K562 (cell line): ENCODE results near the gene KIAA0040. TPM values are rescaled to one million over a fixed set of nuclear protein-coding genes. Genes with fewer than 3 reads are reported as not detected.

ENCODE experiments used
- ATAC-seq: fragments of 200-7000 bp; cut with Tn5 transposase; 3 replicates; pipeline ENCODE4 v1.9.1; 2020; ENCODE audit warnings: moderate library complexity
- BruUV-seq: library from RNA; stranded (reverse); fragments of 400-500 nt; replicated peaks from 2 replicates; lab custom pipeline; 2021; lab: Mats Ljungman, UMichigan
- CTCF ChIA-PET: fragments of 300-600 bp; formaldehyde crosslinking; extraction: SDS; loops from one replicate; lab custom pipeline; 2021; ENCODE audit warnings: low intra/inter-chr PET ratio; lab: Yijun Ruan, JAX
- POLR2A ChIA-PET: fragments of 300-600, 350-650 bp; sonication (Branson Sonifier 250); formaldehyde crosslinking; extraction: SDS; loops from one replicate; lab custom pipeline; 2021; ENCODE audit warnings: antibody characterized with exemption, inconsistent platforms; lab: Yijun Ruan, JAX
- DNase-seq, 4 experiments: peaks; one replicate each; pipeline versions ENCODE4 v3.0.0 to v3.0.0-alpha.2; 2011 to 2018; ENCODE audit warnings: low spot score in 3 of 4, mixed read lengths in 3 of 4; ENCODE audit errors: extremely low read depth in 1 of 4
- FAIRE-seq: peaks from 2 replicates; lab custom pipeline; 2011; peaks lifted over from hg19 to GRCh38; lab: Jason Lieb, UNC
- H2AFZ ChIP-seq: 2 replicates; pipeline ENCODE4 v1.6.0; 2011; ENCODE audit warnings: low read depth, low read length, control low read depth, inconsistent platforms
- H3K27ac ChIP-seq: fragments of 200-600 bp; 3 replicates; pipeline ENCODE4 v1.8.0; 2011; ENCODE audit warnings: low read depth, mild to moderate bottlenecking, control low read depth, inconsistent platforms, low read length, moderate library complexity, mixed read lengths; ENCODE audit errors: extremely low read depth
- H3K27me3 ChIP-seq, 2 experiments: fragments of 300-600 bp in 1 of 2; 2 replicates in 1 of 2; 3 replicates in 1 of 2; pipeline versions ENCODE4 v1.6.0 to v1.8.0; 2011; ENCODE audit warnings: inconsistent platforms in 2 of 2, low read length in 2 of 2, mild to moderate bottlenecking in 1 of 2, mixed read lengths in 1 of 2, moderate library complexity in 1 of 2; ENCODE audit not compliant: control insufficient read depth in 2 of 2, insufficient read depth in 2 of 2
- H3K36me3 ChIP-seq: fragments of 300-600 bp; 3 replicates; pipeline ENCODE4 v1.8.0; 2011; ENCODE audit warnings: mild to moderate bottlenecking, low read length, inconsistent platforms; ENCODE audit not compliant: control insufficient read depth, insufficient read depth
- H3K4me1 ChIP-seq, 2 experiments: fragments of 200-600 bp in 1 of 2; replicated peaks in 1 of 2; 2 replicates in 1 of 2; 3 replicates in 1 of 2; pipeline versions ENCODE4 v1.5.1 to v1.8.0; 2011; ENCODE audit warnings: inconsistent platforms in 2 of 2, low read length in 2 of 2, mild to moderate bottlenecking in 1 of 2, mixed read lengths in 1 of 2, moderate library complexity in 1 of 2; ENCODE audit not compliant: control insufficient read depth in 2 of 2, insufficient read depth in 2 of 2
- H3K4me2 ChIP-seq: 2 replicates; pipeline ENCODE4 v1.6.1; 2011; ENCODE audit warnings: low read length, control low read depth, inconsistent platforms, mixed read lengths; ENCODE audit not compliant: insufficient read depth
- H3K4me3 ChIP-seq: fragments of 200-600 bp; sonication (generic), shearing (Covaris generic); 2 replicates; pipeline ENCODE4 v1.5.1; 2016; ENCODE audit warnings: control low read depth, inconsistent platforms
- H3K79me2 ChIP-seq: fragments of 200-600 bp; 3 replicates; pipeline ENCODE4 v1.8.0; 2011; ENCODE audit warnings: low read length, inconsistent platforms; ENCODE audit not compliant: control insufficient read depth, insufficient read depth
- H3K9ac ChIP-seq, 2 experiments: 2 replicates each; pipeline versions ENCODE4 v1.6.0 to v1.6.1; 2011; ENCODE audit warnings: low read depth in 2 of 2, low read length in 2 of 2, control low read depth in 1 of 2, inconsistent platforms in 1 of 2, mild to moderate bottlenecking in 1 of 2, mixed read lengths in 1 of 2; ENCODE audit not compliant: insufficient read depth in 1 of 2
- H3K9me1 ChIP-seq: one replicate; pipeline ENCODE4 v1.6.0; 2011; ENCODE audit warnings: inconsistent platforms, mild to moderate bottlenecking, low read length, moderate library complexity; ENCODE audit not compliant: control insufficient read depth, insufficient read depth
- H3K9me3 ChIP-seq: replicated peaks from 2 replicates; pipeline ENCODE4 v1.5.1; 2011; ENCODE audit warnings: low read depth, low read length, inconsistent platforms; ENCODE audit not compliant: control insufficient read depth, insufficient read depth
- H4K20me1 ChIP-seq: replicated peaks from 2 replicates; pipeline ENCODE4 v1.6.1; 2011; ENCODE audit warnings: low read length, inconsistent platforms, mixed read lengths; ENCODE audit not compliant: control insufficient read depth, insufficient read depth
- ARID2 ChIP-seq: fragments of 450-650 bp; IDR thresholded peaks from 2 replicates; pipeline ENCODE4 v1.6.1; 2017; ENCODE audit warnings: antibody characterized with exemption, mild to moderate bottlenecking
- CBFB ChIP-seq: sonication (generic); formaldehyde crosslinking; IDR thresholded peaks from 2 replicates; pipeline ENCODE4 v1.4.0; 2020; ENCODE audit warnings: mild to moderate bottlenecking, missing genetic modification reagents
- ELF1 ChIP-seq: fragments of 200-800 bp; sonication (Bioruptor generic); IDR thresholded peaks from 2 replicates; pipeline ENCODE4 v1.6.1; 2016; ENCODE audit warnings: missing genetic modification characterization, missing compliant biosample characterization
- ETS2 ChIP-seq: IDR thresholded peaks from 2 replicates; pipeline ENCODE4 v1.6.1; 2016; ENCODE audit warnings: borderline replicate concordance, missing genetic modification characterization, mild to moderate bottlenecking, moderate library complexity, missing compliant biosample characterization; ENCODE audit not compliant: poor library complexity, severe bottlenecking
- HDAC3 ChIP-seq: fragments of 450-650 bp; IDR thresholded peaks from 2 replicates; pipeline ENCODE4 v1.6.1; 2018; ENCODE audit warnings: borderline replicate concordance, mild to moderate bottlenecking, moderate library complexity; ENCODE audit not compliant: partially characterized antibody
- NFYB ChIP-seq: IDR thresholded peaks from 2 replicates; pipeline ENCODE4 v1.6.1; 2011; ENCODE audit warnings: mild to moderate bottlenecking, moderate library complexity; ENCODE audit not compliant: insufficient read length; ENCODE audit errors: extremely low read depth
- NR3C1 ChIP-seq: sonication (generic); formaldehyde crosslinking; IDR thresholded peaks from 2 replicates; pipeline ENCODE4 v1.8.1; 2022; ENCODE audit warnings: missing genetic modification reagents
- RBBP5 ChIP-seq: fragments of 200-600 bp; sonication (generic); IDR thresholded peaks from 2 replicates; pipeline ENCODE4 v1.6.1; 2012; ENCODE audit warnings: borderline replicate concordance, mild to moderate bottlenecking, low read length, control low read depth, inconsistent platforms; ENCODE audit not compliant: insufficient read depth, poor library complexity, severe bottlenecking
- THRAP3 ChIP-seq: fragments of 450-650 bp; IDR thresholded peaks from 2 replicates; pipeline ENCODE4 v1.6.1; 2016; ENCODE audit warnings: mild to moderate bottlenecking, inconsistent platforms, borderline replicate concordance
- ZC3H8 ChIP-seq: fragments of 450-650 bp; IDR thresholded peaks from 2 replicates; pipeline ENCODE4 v1.6.1; 2017
- ZFP1 ChIP-seq: fragments of 450-650 bp; formaldehyde crosslinking; IDR thresholded peaks from 2 replicates; pipeline ENCODE4 v1.4.0; 2020; ENCODE audit warnings: mild to moderate bottlenecking, mixed read lengths
- ZNF146 ChIP-seq: IDR thresholded peaks from one replicate; pipeline ENCODE4 v1.6.1; 2018; ENCODE audit warnings: missing compliant biosample characterization; ENCODE audit not compliant: unreplicated experiment
- ZNF175 ChIP-seq: fragments of 200-800 bp; sonication (Bioruptor generic); IDR thresholded peaks from 2 replicates; pipeline ENCODE4 v1.6.1; 2016; ENCODE audit warnings: low read depth, mild to moderate bottlenecking, missing genetic modification characterization, missing compliant biosample characterization
- ZNF197 ChIP-seq: fragments of 200-800 bp; sonication (Bioruptor generic); IDR thresholded peaks from 2 replicates; pipeline ENCODE4 v1.6.1; 2016; ENCODE audit warnings: low read depth, missing genetic modification characterization, missing compliant biosample characterization
- ZNF232 ChIP-seq: sonication (generic); formaldehyde crosslinking; IDR thresholded peaks from 2 replicates; pipeline ENCODE4 v1.8.0; 2022; ENCODE audit warnings: mild to moderate bottlenecking, missing genetic modification reagents
- WGBS: fragments of 100-300 bp; shearing (Covaris generic); methylation state at CpG from one replicate; pipeline ENCODE4 v1.1.6; 2016; ENCODE audit warnings: low coverage, mixed read lengths; ENCODE audit not compliant: insufficient coverage; ENCODE audit errors: missing lambda C conversion rate; 5-methylcytosine and 5-hydroxymethylcytosine counted together
- in situ Hi-C: fragments of 300-500 bp; cut with MboI; formaldehyde crosslinking; loops from 4 replicates; pipeline ENCODE4 v1.15.0; 2018; ENCODE audit warnings: inconsistent platforms, mixed read lengths
- intact Hi-C: fragments of 100-400 bp; cut with micrococcal nuclease; formaldehyde crosslinking; loops from 2 replicates; pipeline ENCODE4 v1.14.2; 2022
- polyA plus RNA-seq, 8 experiments: library from polyadenylated mRNA; depleted of rRNA in 4 of 8; stranded (reverse) in 5 of 8; unstranded in 3 of 8; fragments of >200 nt; fragmentation: Nextera tagmentation in 2 of 8; fragmentation: Illumina TruSeq in 1 of 8; extraction: Ambion mirVana in 2 of 8; extraction: Trizol in 1 of 8; gene quantifications; 2 replicates each; pipeline versions ENCODE4 v1.2.1 to v1.2.3, GENCODE V29; 2011 to 2014; ENCODE audit warnings: inconsistent platforms in 1 of 8, missing spikeins in 1 of 8
- total RNA-seq, 7 experiments: library from RNA; depleted of rRNA in 6 of 7; stranded (reverse); fragments of >200 nt in 6 of 7; fragmentation: Illumina TruSeq in 2 of 7; extraction: Trizol in 2 of 7; gene quantifications; 2 replicates each; pipeline versions ENCODE4 v1.2.1 to v1.2.3, GENCODE V29; 2011 to 2021; ENCODE audit warnings: low replicate concordance in 1 of 7
- TF ChIP-seq, protein P1 (sequence below): sonication (generic); formaldehyde crosslinking; IDR thresholded peaks from 2 replicates; pipeline ENCODE4 v1.8.1; 2023; ENCODE audit warnings: mild to moderate bottlenecking, missing genetic modification reagents
- TF ChIP-seq, protein P2 (sequence below): fragments of 250-450 bp; sonication (Bioruptor Pico); IDR thresholded peaks from 2 replicates; pipeline ENCODE4 v1.5.0; 2020; ENCODE audit warnings: mild to moderate bottlenecking
- TF ChIP-seq, protein P3 (sequence below), 2 experiments: IDR thresholded peaks; 2 replicates each; pipeline ENCODE4 v1.6.1; 2012; ENCODE audit warnings: improper control_type of control experiment in 2 of 2, low read depth in 2 of 2, low read length in 2 of 2, borderline replicate concordance in 1 of 2

KIAA0040 gene
- total and polyA plus RNA-seq, 9 of the 15 experiments (the other 6 are each of a cell fraction or from before 2014, with no cell fraction given), result 3.4 to 13.6 (median 7.1) TPM

DNA sequence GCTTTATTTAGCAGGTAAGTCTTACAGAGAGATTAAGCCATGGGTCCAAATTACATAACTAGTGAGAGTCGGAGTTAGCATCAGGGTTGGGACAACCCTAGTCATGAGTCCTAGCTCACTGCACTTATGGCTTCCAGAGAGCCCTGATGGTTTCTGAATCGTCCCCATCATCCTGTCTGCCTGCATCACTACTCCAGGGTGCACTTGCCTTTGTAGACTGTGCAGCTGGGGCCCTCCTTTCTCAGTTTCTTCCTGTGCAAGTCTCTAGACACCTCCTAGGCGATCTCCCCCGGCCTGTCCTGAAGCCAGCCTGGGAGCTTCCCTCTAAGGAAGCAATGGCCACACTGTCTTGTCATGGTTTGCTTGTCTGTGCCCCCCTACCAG is 37.1 kb downstream of the KIAA0040 start:
- no peaks in the 10 kb centered on the region; the same call in 1 of the 2 replicates for H4K20me1 ChIP-seq
- intact Hi-C loops, result loop anchor here (1.0 to 2.0 kb wide), 2 partner anchors 66 to 1687 kb away; no protein-coding TSS in a partner anchor
- no peaks in the 10 kb centered on the region for H3K4me1 ChIP-seq
- BruUV-seq, result no TSS peak
- H3K79me2 ChIP-seq, result no peaks in the 10 kb centered on the region
- H3K4me2 ChIP-seq, result no peak overlapping the region
- no peak overlapping the region for H3K27ac ChIP-seq
- DNase-seq (no peak), ATAC-seq (no peak), FAIRE-seq (peak; percentile 44)
- in situ Hi-C loops, result no loop called here
- WGBS, result 1% methylated on average over 4 of the region's 4 CpGs
- H3K36me3 ChIP-seq, result peaks cover 3% of the 10 kb centered on the region; the same call in 1 of the 3 replicates
- CTCF ChIA-PET, result interaction anchor here (0.5 to 4.0 kb wide), 6 partner anchors 63 to 918 kb away, joined by 3 to 49 read pairs (median 4); no protein-coding TSS in a partner anchor
- H3K9me1 ChIP-seq, result no peaks in the 10 kb centered on the region
- no peaks in the 10 kb centered on the region for H3K9me3 ChIP-seq
- H3K27me3 ChIP-seq, result peaks cover 6 to 28% of the 10 kb centered on the region in 2 experiments; a peak in 4 of 5 replicates
- no peak overlapping the region for H3K4me3 ChIP-seq
- POLR2A ChIA-PET, result interaction anchor here (0.6 to 3.0 kb wide), 4 partner anchors 9 to 64 kb away, joined by 3 to 9 read pairs (median 4); no protein-coding TSS in a partner anchor
- H2AFZ ChIP-seq, result no peak overlapping the region
- no peak overlapping the region for H3K9ac ChIP-seq
- no peak for TF ChIP-seq ARID2
- TF ChIP-seq ETS2 (tag), result no peak
- TF ChIP-seq, protein P1, sequence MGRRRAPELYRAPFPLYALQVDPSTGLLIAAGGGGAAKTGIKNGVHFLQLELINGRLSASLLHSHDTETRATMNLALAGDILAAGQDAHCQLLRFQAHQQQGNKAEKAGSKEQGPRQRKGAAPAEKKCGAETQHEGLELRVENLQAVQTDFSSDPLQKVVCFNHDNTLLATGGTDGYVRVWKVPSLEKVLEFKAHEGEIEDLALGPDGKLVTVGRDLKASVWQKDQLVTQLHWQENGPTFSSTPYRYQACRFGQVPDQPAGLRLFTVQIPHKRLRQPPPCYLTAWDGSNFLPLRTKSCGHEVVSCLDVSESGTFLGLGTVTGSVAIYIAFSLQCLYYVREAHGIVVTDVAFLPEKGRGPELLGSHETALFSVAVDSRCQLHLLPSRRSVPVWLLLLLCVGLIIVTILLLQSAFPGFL (CRISPR knock-in tag), result no peak
- no peak for TF ChIP-seq ZNF197 (CRISPR knock-in tag)
- no peak for TF ChIP-seq ELF1 (tag)
- no peak for TF ChIP-seq THRAP3
- no peak for TF ChIP-seq ZNF146
- no peak for TF ChIP-seq HDAC3
- no peak for TF ChIP-seq NR3C1 (CRISPR knock-in tag)
- no peak for TF ChIP-seq ZNF175
- TF ChIP-seq ZFP1 (CRISPR knock-in tag), result no peak
- no peak for TF ChIP-seq RBBP5
- TF ChIP-seq NFYB, result no peak
- TF ChIP-seq ZC3H8, result no peak
- TF ChIP-seq, protein P2, sequence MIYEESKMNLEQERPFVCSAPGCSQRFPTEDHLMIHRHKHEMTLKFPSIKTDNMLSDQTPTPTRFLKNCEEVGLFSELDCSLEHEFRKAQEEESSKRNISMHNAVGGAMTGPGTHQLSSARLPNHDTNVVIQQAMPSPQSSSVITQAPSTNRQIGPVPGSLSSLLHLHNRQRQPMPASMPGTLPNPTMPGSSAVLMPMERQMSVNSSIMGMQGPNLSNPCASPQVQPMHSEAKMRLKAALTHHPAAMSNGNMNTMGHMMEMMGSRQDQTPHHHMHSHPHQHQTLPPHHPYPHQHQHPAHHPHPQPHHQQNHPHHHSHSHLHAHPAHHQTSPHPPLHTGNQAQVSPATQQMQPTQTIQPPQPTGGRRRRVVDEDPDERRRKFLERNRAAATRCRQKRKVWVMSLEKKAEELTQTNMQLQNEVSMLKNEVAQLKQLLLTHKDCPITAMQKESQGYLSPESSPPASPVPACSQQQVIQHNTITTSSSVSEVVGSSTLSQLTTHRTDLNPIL, result no peak
- TF ChIP-seq, protein P3, sequence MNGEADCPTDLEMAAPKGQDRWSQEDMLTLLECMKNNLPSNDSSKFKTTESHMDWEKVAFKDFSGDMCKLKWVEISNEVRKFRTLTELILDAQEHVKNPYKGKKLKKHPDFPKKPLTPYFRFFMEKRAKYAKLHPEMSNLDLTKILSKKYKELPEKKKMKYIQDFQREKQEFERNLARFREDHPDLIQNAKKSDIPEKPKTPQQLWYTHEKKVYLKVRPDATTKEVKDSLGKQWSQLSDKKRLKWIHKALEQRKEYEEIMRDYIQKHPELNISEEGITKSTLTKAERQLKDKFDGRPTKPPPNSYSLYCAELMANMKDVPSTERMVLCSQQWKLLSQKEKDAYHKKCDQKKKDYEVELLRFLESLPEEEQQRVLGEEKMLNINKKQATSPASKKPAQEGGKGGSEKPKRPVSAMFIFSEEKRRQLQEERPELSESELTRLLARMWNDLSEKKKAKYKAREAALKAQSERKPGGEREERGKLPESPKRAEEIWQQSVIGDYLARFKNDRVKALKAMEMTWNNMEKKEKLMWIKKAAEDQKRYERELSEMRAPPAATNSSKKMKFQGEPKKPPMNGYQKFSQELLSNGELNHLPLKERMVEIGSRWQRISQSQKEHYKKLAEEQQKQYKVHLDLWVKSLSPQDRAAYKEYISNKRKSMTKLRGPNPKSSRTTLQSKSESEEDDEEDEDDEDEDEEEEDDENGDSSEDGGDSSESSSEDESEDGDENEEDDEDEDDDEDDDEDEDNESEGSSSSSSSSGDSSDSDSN (IDR thresholded peaks at IDR 0.05; ENCODE audit: borderline replicate concordance in 1 of 2, low read depth in 2 of 2, low read length in 2 of 2), result no peak
- TF ChIP-seq CBFB (CRISPR knock-in tag), result no peak
- no peak for TF ChIP-seq ZNF232 (CRISPR knock-in tag)
